Liver (tissue), 3 donors: ENCODE data around the gene PIPOX.

Experiments used
- ATF3 ChIP-seq: IDR thresholded peaks from 2 replicates; pipeline ENCODE4 v1.6.1; 2016; ENCODE audit warnings: antibody characterized with exemption
- CTCF ChIP-seq: fragments of 150-350 bp; IDR thresholded peaks from 2 replicates; pipeline ENCODE4 v1.5.1; 2017; ENCODE audit warnings: improper control_type of control experiment, low read depth, low read length; ENCODE audit not compliant: missing input control
- GABPA ChIP-seq, 2 donors: IDR thresholded peaks in 1 of 2; conservative IDR thresholded peaks in 1 of 2; 2 replicates each; pipeline ENCODE4 v1.6.1; 2016; ENCODE audit warnings: antibody characterized with exemption in 2 of 2, mild to moderate bottlenecking in 1 of 2, moderate library complexity in 1 of 2
- JUND ChIP-seq, 2 donors: IDR thresholded peaks; 2 replicates each; pipeline ENCODE4 v1.6.1; 2016; ENCODE audit warnings: antibody characterized with exemption in 2 of 2
- NR2F2 ChIP-seq: IDR thresholded peaks from 2 replicates; pipeline ENCODE4 v1.6.1; 2016; ENCODE audit warnings: antibody characterized with exemption
- RAD21 ChIP-seq, 2 donors: IDR thresholded peaks; 2 replicates each; pipeline ENCODE4 v1.6.1; 2016; ENCODE audit warnings: antibody characterized with exemption in 2 of 2, mild to moderate bottlenecking in 2 of 2
- REST ChIP-seq: IDR thresholded peaks from 2 replicates; pipeline ENCODE4 v1.6.1; 2016; ENCODE audit warnings: antibody characterized with exemption, mild to moderate bottlenecking
- SP1 ChIP-seq: IDR thresholded peaks from 2 replicates; pipeline ENCODE4 v1.6.1; 2018; ENCODE audit warnings: antibody characterized with exemption, mild to moderate bottlenecking
- YY1 ChIP-seq: IDR thresholded peaks from 2 replicates; pipeline ENCODE4 v1.6.1; 2016; ENCODE audit warnings: antibody characterized with exemption, mild to moderate bottlenecking
- TF ChIP-seq, protein P1 (sequence below): IDR thresholded peaks from 2 replicates; pipeline ENCODE4 v1.6.1; 2016; ENCODE audit warnings: antibody characterized with exemption
- TF ChIP-seq, protein P2 (sequence below): IDR thresholded peaks from 2 replicates; pipeline ENCODE4 v1.6.1; 2016; ENCODE audit warnings: antibody characterized with exemption
- donor health status: healthy.
- donor health status: healthy.

DNA sequence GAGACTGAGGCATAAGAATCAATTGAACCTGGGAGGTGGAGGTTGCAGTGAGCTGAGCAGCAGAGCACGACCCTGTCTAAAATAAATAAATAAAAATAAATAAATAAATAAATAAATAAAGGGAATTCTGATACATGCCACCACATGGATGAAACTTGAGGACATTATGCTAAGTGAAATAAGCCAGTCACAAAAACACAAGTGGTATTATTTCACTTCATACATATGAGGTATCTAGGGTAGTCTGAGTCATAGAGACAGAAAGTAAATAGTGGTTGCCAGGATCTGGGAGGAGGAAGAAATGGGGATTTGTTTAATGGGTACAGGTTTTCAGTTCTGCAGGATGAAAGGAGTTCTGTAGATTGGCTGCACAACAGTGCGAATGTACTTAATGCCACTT lies 16.3 kb downstream of the PIPOX start:
- TF ChIP-seq CTCF (no peak), SP1 (no peak), YY1 (no peak), GABPA (IDR thresholded peaks at IDR 0.05 in 1 of 2, conservative IDR thresholded peaks at IDR 0.05 in 1 of 2) (no peak), RAD21 (IDR thresholded peaks at IDR 0.05) (no peak), ATF3 (no peak), NR2F2 (no peak), JUND (IDR thresholded peaks at IDR 0.05) (no peak), REST (no peak)
- TF ChIP-seq, protein P1, sequence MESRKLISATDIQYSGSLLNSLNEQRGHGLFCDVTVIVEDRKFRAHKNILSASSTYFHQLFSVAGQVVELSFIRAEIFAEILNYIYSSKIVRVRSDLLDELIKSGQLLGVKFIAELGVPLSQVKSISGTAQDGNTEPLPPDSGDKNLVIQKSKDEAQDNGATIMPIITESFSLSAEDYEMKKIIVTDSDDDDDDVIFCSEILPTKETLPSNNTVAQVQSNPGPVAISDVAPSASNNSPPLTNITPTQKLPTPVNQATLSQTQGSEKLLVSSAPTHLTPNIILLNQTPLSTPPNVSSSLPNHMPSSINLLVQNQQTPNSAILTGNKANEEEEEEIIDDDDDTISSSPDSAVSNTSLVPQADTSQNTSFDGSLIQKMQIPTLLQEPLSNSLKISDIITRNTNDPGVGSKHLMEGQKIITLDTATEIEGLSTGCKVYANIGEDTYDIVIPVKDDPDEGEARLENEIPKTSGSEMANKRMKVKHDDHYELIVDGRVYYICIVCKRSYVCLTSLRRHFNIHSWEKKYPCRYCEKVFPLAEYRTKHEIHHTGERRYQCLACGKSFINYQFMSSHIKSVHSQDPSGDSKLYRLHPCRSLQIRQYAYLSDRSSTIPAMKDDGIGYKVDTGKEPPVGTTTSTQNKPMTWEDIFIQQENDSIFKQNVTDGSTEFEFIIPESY = no peak
- TF ChIP-seq, protein P2, sequence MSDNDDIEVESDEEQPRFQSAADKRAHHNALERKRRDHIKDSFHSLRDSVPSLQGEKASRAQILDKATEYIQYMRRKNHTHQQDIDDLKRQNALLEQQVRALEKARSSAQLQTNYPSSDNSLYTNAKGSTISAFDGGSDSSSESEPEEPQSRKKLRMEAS = no peak
